GM15510 (cell line): Measurements from ENCODE around the gene BANP.

Experiments
- POLR2A ChIP-seq: IDR thresholded peaks from 3 replicates; pipeline ENCODE4 v1.6.1; 2011; ENCODE audit warnings: borderline replicate concordance; ENCODE audit not compliant: insufficient read length; ENCODE audit errors: extremely low read depth

BANP gene

DNA sequence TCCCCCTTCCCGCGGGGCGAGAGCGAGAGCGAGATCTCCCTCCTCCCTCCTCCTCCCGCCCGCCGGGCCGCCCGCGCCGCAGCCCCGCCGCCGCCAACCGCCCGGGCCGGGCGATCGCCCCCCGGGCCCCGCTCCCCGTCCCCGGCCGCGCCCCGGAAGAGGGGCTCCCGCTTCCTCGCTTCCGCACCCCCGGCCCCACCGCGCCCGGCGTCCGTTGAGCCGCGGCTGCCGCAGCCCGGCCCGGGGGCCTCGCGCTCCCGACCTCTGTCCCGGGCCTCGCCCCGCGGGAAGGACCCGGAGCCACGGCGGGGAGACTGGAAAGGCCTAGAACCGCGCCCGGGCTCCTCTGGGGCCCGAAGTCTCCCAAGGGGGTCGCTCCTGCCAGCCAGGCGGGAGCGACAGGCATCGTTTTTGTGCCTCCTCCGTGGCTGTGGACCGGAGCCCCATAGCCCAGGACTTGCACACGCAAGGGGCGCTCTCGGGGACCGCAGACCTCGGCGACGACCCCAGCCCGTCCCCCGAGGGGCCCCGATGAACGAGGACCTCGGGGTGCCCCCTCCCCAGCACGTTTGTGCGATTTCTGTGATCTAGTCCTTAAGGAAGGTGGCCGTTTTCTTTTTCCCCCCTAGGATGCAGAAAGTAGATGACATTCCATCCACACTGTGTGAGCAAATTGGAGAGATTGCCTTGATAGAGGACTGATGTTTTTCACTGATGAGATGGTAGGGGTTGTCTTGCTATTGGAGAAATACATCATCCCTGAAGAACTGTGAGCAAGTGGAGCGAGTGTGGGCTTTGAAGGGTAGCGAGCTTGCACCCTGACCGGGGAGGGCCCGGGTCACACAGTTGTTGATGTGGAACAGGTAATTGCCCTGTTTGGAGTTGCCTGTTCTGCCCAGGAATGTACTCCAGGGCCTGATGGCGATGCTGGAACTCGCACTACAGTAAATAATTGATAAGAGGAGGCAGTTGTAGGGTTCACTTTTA is 611 bp downstream of the BANP start:
- peak; percentile 78 for TF ChIP-seq POLR2A

DNA sequence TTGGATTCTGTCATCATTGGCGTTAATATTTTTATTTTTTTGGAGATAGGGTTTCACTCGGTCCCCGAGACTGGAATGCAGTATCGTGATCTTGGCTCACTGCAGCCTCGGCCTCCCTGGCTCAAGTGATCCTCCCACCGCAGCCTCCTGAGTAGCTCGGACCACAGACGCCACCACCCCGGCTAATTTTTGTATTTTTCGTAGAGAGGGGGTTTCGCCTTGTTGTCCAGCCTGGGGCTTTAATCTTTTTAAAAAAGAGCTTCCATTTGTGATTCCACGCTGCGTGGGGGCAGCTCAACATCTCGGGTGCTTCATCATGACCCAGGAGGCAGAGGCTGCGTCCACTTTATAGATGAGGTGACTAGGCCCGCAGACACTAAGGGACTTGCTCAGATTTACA is 1.5 kb downstream of the BANP start:
- TF ChIP-seq POLR2A: no peak

- no peak for TF ChIP-seq POLR2A
Observed at GRCh38 chr16:87953308-87954215, 2.3 kb downstream of the BANP start.

- no peak for TF ChIP-seq POLR2A
Observed at GRCh38 chr16:87954361-87954760, 3.1 kb downstream of the BANP start.

DNA sequence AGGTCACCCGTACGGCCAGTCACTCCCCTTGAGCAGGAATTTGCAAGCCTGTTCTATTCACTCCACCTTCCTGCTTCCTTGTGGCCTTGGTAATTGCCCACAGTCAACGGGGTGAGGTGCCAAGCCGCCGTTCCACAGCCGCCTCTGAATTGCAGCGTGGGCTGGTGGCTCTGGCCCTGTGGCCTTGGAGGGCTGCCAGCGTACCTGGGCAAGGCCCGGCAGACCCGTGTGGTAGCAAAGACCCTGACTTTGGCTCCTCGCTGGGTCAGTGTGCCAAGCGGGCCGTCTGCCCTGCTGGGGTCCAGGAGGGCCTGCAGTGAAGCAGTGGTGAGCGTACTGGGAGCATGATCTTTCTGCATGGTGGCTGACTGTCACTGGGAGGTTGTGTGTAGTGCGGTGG is 3.6 kb downstream of the BANP start:
- no peak for TF ChIP-seq POLR2A

DNA sequence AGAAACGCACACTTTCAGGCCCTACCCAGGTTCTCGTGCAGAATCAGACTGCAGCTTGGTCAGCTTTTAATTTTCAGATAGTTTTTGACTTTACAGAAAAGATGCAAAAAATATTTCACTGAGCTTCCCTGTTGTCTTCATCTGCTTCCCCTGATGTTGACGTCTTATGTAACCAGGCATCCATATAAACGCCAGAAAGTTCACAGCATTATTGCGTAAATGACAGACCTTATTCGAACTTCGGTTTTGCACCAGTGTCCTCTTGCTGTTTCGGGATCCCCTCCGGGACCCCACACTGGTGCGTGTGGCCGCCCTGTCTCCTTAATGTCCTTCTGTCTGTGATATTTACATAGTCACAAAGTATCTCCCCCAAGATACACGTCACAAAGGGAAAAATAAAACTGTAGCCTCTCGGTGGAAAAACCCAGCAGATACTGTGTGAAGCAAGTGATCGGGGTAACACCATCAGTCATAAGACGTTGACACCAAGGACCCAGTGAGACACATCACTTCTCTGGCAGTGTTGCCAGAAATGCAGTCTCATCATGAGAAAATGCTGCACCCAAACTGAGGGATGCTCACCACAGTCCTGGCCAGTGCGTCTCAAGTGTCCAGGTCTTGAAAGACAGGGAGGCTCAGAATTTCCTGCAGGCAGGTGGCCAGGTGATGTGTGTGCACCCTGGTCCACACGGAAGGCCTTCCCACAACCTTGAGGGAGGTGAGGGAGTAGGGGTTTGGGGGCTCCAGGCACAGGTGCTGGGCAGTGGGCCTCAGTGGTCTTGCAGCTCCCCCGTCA is 4.3 kb downstream of the BANP start:
- no peak for TF ChIP-seq POLR2A

DNA sequence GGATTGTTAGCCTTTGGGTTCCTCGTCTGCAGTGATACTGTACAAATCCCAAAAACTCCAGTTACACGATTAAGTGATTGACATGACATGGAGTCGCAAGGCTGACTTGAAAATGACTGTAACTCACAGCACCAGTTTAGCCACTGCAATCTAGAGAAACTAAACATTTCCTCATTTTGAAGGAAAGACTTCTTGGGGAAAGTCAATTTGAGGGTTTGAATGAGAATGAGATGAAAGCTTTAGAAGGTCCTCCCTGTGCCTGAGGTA is 4.8 kb downstream of the BANP start:
- TF ChIP-seq POLR2A: no peak

GRCh38 chr16:87956365-87957231 is 5.4 kb downstream of the BANP start:
- no peak for TF ChIP-seq POLR2A

- no peak for TF ChIP-seq POLR2A
Observed at GRCh38 chr16:87957296-87958094, 6.3 kb downstream of the BANP start.

DNA sequence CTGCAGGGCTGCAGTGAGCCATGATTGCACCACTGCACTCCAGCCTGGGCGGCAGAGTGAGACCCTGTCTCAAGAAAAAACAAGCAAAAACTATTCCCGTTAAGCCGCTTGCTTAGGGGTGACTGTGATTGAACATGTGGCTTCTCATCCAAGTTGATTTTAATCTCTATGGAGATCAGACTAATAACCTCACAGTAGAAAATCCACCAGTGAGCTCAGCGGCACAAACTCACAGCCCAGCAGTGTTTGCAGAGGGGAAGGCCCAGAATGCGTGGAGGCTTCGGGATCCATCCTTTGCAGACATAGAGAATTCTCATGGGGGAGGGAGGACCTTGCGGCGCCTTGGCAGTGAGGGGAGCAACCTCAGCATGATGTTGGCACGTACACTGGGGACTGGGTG is 7.4 kb downstream of the BANP start:
- TF ChIP-seq POLR2A: no peak

DNA sequence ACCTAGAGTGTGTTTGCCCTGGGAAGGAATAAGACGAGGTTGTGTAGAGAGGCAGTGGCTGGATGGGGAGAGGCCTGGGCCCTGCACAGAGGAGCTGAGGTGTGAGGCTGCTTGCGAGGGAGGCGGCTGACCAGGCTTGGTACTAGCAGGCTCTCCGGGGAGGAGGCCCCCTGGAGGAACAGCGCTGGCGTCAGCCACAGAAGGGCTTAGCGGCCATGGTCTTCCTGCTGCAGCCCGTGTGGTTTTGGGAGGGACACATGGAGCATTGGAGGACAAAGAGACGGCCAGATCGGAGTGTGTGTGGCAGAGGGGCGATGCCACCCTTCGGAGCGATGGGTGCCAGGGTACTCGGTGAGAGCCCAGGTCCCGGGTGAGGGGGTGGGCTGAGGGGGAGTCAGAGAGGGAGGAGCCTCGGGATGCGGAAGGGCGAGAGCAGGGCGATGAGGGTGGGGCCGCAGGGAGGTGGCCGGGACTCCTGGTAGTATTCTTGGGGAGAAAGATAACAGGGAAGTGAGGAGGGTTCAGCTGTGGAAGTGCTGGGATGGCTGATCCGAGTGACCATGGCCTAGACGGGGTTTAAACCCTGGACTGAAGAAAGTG is 8.3 kb downstream of the BANP start:
- no peak for TF ChIP-seq POLR2A

GRCh38 chr16:87960296-87960695 is 9.1 kb downstream of the BANP start:
- TF ChIP-seq POLR2A: no peak

GRCh38 chr16:87960852-87961251 is 9.6 kb downstream of the BANP start:
- no peak for TF ChIP-seq POLR2A

GRCh38 chr16:87961623-87962022 is 10.4 kb downstream of the BANP start:
- TF ChIP-seq POLR2A: no peak

DNA sequence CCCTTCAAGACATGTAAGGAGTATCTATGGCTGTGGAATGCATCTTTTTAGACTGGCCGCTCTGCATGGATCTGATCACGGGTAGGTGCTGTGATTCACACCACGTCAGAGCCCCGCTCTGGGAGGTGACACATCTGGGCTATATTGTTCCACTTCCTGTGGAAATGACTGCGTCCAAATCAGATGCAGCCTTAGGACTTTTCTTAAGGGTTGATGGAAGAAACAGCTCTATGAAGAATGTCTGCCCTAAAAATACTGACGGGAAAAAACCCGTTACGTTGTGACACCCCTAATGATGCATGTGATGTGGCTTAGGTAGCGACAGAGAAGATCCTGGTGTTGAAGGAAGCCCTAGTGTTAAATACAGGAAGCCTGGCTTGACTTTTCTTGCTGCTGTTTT is 12.2 kb downstream of the BANP start:
- TF ChIP-seq POLR2A: no peak
